Stimulated activated naive CD8-positive, alpha-beta T cell treated with anti-CD3 and anti-CD28 coated beads, Interleukin-15, Interleukin-2, amounts not matched to agents 100 ng/mL and 50 ng/mL, for 24 hours (primary cell): ENCODE results near the gene ANKH.

Experiments used
- H3K27ac Mint-ChIP-seq: one replicate; pipeline ENCODE4 v1.8.0; 2021; ENCODE audit warnings: mild to moderate bottlenecking, mixed read lengths
- H3K27me3 Mint-ChIP-seq: one replicate; pipeline ENCODE4 v1.8.0; 2021; ENCODE audit warnings: mixed read lengths
- H3K36me3 Mint-ChIP-seq: one replicate; pipeline ENCODE4 v1.8.0; 2021; ENCODE audit warnings: low read depth, mixed read lengths
- H3K4me1 Mint-ChIP-seq: one replicate; pipeline ENCODE4 v1.8.0; 2021; ENCODE audit warnings: low read depth, mixed read lengths
- H3K4me3 Mint-ChIP-seq: one replicate; pipeline ENCODE4 v1.8.0; 2021; ENCODE audit warnings: mild to moderate bottlenecking, mixed read lengths
- H3K9me3 Mint-ChIP-seq: one replicate; pipeline ENCODE4 v1.8.0; 2021; ENCODE audit warnings: mixed read lengths

ANKH gene

GRCh38 chr5:14718778-14719177, 152.8 kb downstream of the ANKH start:
- H3K36me3 Mint-ChIP-seq, result peaks cover 56% of the 10 kb centered on the region
- no peaks in the 10 kb centered on the region for H3K27me3 Mint-ChIP-seq
- peaks cover 18% of the 10 kb centered on the region for H3K4me1 Mint-ChIP-seq
- no peak overlapping the region for H3K4me3 Mint-ChIP-seq
- H3K27ac Mint-ChIP-seq, result no peak overlapping the region
- H3K9me3 Mint-ChIP-seq, result no peaks in the 10 kb centered on the region

DNA sequence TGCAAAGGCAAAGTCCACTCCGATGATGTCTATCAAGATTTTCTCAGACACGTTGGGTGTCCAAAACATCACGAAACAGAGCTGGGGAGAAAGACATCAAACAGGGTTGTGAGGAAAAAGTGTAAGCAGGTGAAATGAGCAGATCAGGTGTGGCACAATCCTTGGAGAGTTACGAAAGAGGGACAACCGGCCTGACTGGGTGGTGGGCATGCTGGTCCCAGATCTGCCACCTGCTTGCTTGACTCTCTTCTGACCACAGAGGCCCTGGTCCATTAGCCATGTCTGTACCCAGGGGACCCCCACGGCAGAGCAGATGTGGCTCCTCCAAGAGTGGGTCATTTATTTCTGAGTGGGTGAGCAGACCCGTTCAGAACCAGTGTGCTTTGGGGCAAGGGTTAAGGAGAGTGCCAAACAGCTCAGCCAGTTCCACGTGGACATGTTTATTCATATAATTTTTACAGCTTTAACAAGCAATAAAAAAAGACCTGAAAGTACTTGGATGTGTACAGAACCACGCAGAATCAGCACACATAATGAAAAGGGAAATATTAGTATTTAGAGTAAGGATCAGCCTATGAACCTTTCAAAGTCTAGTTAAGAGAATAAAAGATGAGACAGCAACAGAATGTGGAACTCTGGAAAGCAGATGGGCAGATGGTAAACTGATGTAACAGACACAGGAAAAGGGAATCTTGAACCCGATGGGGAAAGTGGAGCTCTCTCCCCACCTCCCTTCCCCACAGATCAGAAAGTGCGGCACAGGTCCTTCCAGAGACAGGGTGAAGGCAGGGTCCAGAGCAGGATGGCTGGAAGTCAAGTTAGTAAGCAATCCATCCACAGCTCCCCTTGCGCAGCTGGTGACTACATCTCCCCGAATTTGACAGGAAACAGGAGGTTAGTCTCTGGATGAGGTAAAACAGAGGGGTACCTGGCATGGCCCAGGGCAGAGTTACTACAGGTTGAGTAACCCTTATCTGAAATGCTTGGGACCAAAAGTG, 154.5 kb downstream of the ANKH start:
- Mint-ChIP-seq H3K27me3 (no peaks in the 10 kb centered on the region), H3K9me3 (no peaks in the 10 kb centered on the region), H3K27ac (peak overlapping the region; percentile 40), H3K4me3 (no peak overlapping the region), H3K36me3 (peaks cover 52% of the 10 kb centered on the region), H3K4me1 (peaks cover 12% of the 10 kb centered on the region)

- no peak overlapping the region for H3K27ac Mint-ChIP-seq
- H3K4me3 Mint-ChIP-seq, result no peak overlapping the region
- H3K4me1 Mint-ChIP-seq, result peaks cover 8% of the 10 kb centered on the region
- H3K36me3 Mint-ChIP-seq, result peaks cover 57% of the 10 kb centered on the region
- H3K9me3 Mint-ChIP-seq, result no peaks in the 10 kb centered on the region
- no peaks in the 10 kb centered on the region for H3K27me3 Mint-ChIP-seq
Measured at GRCh38 chr5:14715481-14715880, 156.1 kb downstream of the ANKH start.

DNA sequence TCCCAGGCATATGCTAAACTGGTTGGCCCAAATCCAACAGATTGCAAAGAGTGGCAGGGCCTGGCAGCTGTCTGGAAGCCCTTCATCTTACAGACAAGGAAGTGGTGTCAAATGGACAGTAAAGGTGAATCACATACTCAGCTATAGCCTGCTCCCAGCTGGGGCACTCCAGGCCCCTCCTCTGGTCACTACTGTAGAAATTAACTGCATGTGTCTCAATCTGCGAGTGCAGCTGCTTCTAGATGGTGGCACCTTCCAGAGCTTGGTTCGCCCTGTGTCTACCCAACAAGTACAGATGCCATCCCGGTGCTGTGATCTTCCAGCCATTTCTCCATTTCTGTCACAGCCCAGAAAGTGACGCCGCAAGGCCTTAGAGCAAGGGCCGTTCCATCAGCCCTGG, 156.9 kb downstream of the ANKH start:
- Mint-ChIP-seq H3K36me3 (peaks cover 63% of the 10 kb centered on the region), H3K4me3 (no peak overlapping the region), H3K27ac (no peak overlapping the region), H3K9me3 (no peaks in the 10 kb centered on the region), H3K27me3 (no peaks in the 10 kb centered on the region), H3K4me1 (peaks cover 8% of the 10 kb centered on the region)

GRCh38 chr5:14713476-14714390, 157.8 kb downstream of the ANKH start:
- Mint-ChIP-seq H3K4me1 (peaks cover 7% of the 10 kb centered on the region), H3K27ac (peak overlapping the region; percentile 63), H3K27me3 (no peaks in the 10 kb centered on the region), H3K9me3 (no peaks in the 10 kb centered on the region), H3K4me3 (no peak overlapping the region), H3K36me3 (peaks cover 64% of the 10 kb centered on the region)

- no peaks in the 10 kb centered on the region for H3K9me3 Mint-ChIP-seq
- no peak overlapping the region for H3K27ac Mint-ChIP-seq
- H3K4me3 Mint-ChIP-seq, result no peak overlapping the region
- peaks cover 73% of the 10 kb centered on the region for H3K36me3 Mint-ChIP-seq
- no peaks in the 10 kb centered on the region for H3K27me3 Mint-ChIP-seq
- peaks cover 18% of the 10 kb centered on the region for H3K4me1 Mint-ChIP-seq
Measured at GRCh38 chr5:14712666-14713065, 158.9 kb downstream of the ANKH start.

DNA sequence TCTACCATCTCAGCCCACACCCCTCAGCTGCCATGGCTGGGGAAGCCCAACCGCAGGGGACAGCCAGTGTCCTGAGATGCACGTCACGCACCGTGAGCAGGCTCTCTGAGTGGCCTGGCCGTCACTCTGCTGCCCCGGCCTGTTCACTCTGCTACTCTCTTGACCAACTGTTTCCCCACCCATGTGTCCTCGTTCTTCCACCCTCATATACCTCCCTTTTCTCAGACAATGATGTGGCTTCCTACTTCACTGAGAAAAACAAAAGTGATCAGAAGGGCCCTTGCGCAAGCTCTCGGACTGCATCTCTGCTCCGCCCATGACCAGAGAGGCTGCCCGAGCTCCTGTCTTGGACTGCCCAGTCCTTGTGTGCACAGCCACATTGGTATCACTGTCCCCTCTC, 159.4 kb downstream of the ANKH start:
- H3K4me1 Mint-ChIP-seq, result peaks cover 23% of the 10 kb centered on the region
- H3K4me3 Mint-ChIP-seq, result no peak overlapping the region
- H3K36me3 Mint-ChIP-seq, result peaks cover 77% of the 10 kb centered on the region
- peak overlapping the region; percentile 53 for H3K27ac Mint-ChIP-seq
- H3K27me3 Mint-ChIP-seq, result no peaks in the 10 kb centered on the region
- H3K9me3 Mint-ChIP-seq, result no peaks in the 10 kb centered on the region

GRCh38 chr5:14710313-14710994, 161.1 kb downstream of the ANKH start:
- Mint-ChIP-seq H3K9me3 (no peaks in the 10 kb centered on the region), H3K27ac (no peak overlapping the region), H3K4me1 (peaks cover 39% of the 10 kb centered on the region), H3K27me3 (no peaks in the 10 kb centered on the region), H3K4me3 (no peak overlapping the region), H3K36me3 (peaks cover 83% of the 10 kb centered on the region)

- peaks cover 57% of the 10 kb centered on the region for H3K4me1 Mint-ChIP-seq
- H3K4me3 Mint-ChIP-seq, result peak overlapping the region; percentile 21
- H3K9me3 Mint-ChIP-seq, result no peaks in the 10 kb centered on the region
- peaks cover 90% of the 10 kb centered on the region for H3K36me3 Mint-ChIP-seq
- peak overlapping the region; percentile 80 for H3K27ac Mint-ChIP-seq
- H3K27me3 Mint-ChIP-seq, result no peaks in the 10 kb centered on the region
Measured at GRCh38 chr5:14708551-14708950, 163.0 kb downstream of the ANKH start.

GRCh38 chr5:14707811-14708390, 163.7 kb downstream of the ANKH start:
- Mint-ChIP-seq H3K27ac (peak overlapping the region; percentile 80), H3K4me3 (no peak overlapping the region), H3K4me1 (peaks cover 63% of the 10 kb centered on the region), H3K36me3 (peaks cover 96% of the 10 kb centered on the region), H3K9me3 (no peaks in the 10 kb centered on the region), H3K27me3 (no peaks in the 10 kb centered on the region)

GRCh38 chr5:14706615-14707021, 165.0 kb downstream of the ANKH start:
- Mint-ChIP-seq H3K27ac (peak overlapping the region; percentile 98), H3K36me3 (peaks cover 95% of the 10 kb centered on the region), H3K4me3 (peak overlapping the region; percentile 59), H3K27me3 (no peaks in the 10 kb centered on the region), H3K4me1 (peaks cover 76% of the 10 kb centered on the region), H3K9me3 (no peaks in the 10 kb centered on the region)

DNA sequence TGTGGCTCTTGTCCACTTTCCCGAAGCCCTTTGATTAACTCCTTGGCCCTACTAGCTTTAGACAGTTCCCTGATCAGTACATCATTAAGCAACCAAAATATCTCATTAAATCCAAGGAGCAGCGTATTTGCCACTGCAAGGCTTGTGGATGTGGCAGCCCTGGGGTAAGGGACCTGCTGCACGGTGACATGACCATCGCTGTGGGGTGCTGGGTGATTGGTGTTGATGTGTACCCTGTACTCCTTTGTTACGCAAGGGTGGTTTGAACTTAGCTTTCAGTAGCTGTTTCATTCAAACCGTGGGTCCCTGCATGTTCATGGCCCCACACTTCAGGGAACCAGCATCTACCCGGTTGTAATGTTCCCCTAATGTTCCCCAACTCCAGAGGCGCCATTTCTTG, 166.0 kb downstream of the ANKH start:
- Mint-ChIP-seq H3K4me3 (no peak overlapping the region), H3K36me3 (peaks cover 86% of the 10 kb centered on the region), H3K27ac (peak overlapping the region; percentile 98), H3K27me3 (no peaks in the 10 kb centered on the region), H3K9me3 (no peaks in the 10 kb centered on the region), H3K4me1 (peaks cover 86% of the 10 kb centered on the region)

- H3K9me3 Mint-ChIP-seq, result no peaks in the 10 kb centered on the region
- peaks cover 83% of the 10 kb centered on the region for H3K36me3 Mint-ChIP-seq
- H3K27ac Mint-ChIP-seq, result peak overlapping the region; percentile 62
- H3K4me1 Mint-ChIP-seq, result peaks cover 85% of the 10 kb centered on the region
- H3K4me3 Mint-ChIP-seq, result no peak overlapping the region
- H3K27me3 Mint-ChIP-seq, result no peaks in the 10 kb centered on the region
Measured at GRCh38 chr5:14702238-14702839, 169.2 kb downstream of the ANKH start.

GRCh38 chr5:14701556-14701955, 170.0 kb downstream of the ANKH start:
- H3K4me1 Mint-ChIP-seq, result peaks cover 77% of the 10 kb centered on the region
- no peaks in the 10 kb centered on the region for H3K27me3 Mint-ChIP-seq
- H3K27ac Mint-ChIP-seq, result peak overlapping the region; percentile 62
- H3K9me3 Mint-ChIP-seq, result no peaks in the 10 kb centered on the region
- H3K36me3 Mint-ChIP-seq, result peaks cover 82% of the 10 kb centered on the region
- no peak overlapping the region for H3K4me3 Mint-ChIP-seq
